HG03439 (cell line): ENCODE data around the gene ARSJ.
"Not testable (repeated sequence)": the region's sequence is repeated elsewhere in the genome, so short reads cannot be mapped to it uniquely, and the experiment has no call there.

ENCODE experiments used
- ATAC-seq: cut with Tn5 transposase; IDR thresholded peaks from one replicate; pipeline ENCODE4 v1.9.1; 2021; ENCODE audit warnings: mild to moderate bottlenecking, moderate library complexity; ENCODE audit not compliant: unreplicated experiment

The ARSJ gene

DNA sequence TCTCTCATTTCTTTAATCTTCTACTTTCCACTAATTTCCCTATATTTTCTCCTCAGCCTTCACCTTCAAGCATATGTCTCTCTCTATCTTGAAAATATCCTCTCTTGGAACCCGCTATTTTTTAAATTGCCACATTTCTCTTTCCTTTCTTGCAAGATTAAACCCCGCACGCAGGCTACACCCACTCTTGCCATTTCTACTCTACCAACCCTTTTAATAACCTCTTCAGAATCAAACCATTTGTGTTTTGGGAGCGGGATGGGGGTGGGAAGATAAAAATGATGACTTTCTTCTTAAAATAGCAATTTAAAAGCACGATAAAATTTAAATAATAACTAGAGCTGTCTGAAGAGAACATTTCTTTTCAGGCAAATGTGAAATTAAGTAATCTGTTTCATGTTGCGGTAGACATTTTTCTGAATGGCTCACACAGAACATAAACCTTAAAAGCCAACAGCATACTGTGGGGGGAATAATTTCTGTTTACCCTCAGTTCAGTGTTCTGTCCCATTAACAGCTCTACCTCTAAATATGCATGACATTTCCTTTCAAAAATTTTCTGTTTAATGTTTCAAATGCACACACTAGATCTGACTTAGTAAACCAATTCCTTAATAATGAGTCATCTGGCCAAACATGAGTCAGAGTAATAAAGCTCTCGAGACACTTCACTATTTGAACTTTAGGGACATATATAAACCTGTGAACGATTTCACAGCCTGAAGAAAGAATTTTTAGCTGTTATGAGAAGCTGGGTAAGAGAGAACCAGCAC is 20.5 kb downstream of the ARSJ start:
- no peak for ATAC-seq

- ATAC-seq: no peak
Observed at GRCh38 chr4:113957956-113958355, 21.5 kb downstream of the ARSJ start.

DNA sequence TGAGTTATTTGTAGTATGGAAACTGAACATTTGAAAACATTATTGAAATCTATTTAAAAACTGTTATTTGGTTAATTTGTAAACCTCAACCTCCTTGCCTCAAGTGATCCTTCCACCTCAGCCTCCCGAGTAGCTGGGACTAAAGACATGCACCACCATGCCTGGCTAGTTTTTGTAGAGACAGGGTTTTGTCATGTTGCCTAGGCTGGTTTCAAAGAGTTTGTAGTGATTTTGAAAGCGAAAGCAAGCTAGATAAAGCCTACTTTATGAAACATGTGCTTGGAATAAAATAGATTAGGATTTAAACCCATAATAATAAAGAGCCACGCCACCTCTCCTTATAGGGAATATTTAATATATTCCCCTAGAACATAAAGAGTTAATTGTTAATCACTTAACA is 23.5 kb downstream of the ARSJ start:
- no peak for ATAC-seq

GRCh38 chr4:113955411-113955810 is 24.0 kb downstream of the ARSJ start:
- ATAC-seq: no peak

- no peak for ATAC-seq
Observed at GRCh38 chr4:113953888-113954287, 25.6 kb downstream of the ARSJ start.

DNA sequence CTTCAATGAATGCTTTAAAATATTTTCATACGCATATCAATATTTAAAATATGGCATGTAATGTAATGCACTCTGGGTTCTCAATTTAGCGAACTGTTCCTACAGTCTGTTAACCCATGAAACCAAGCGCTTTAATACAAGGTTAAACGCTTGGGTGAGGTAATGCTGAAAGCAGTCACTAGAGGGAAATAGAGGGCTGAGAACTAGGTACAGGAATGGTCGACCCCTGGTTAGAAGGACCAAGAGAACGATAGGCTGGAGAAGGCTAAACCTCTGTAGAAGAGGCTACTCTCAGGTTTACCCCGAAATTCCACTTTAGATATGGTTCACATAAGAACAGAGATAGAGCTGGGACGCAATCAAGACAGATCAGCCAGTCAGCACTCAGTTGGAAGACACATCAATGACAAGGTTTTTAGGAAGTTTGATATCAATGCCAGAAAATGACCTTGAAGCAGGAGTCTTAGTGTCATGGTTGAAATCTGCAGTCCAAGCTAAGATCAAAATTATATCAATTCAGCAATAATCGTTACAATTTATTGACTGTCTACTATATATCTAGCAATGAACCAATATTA is 26.9 kb downstream of the ARSJ start:
- peak; percentile 91 for ATAC-seq

DNA sequence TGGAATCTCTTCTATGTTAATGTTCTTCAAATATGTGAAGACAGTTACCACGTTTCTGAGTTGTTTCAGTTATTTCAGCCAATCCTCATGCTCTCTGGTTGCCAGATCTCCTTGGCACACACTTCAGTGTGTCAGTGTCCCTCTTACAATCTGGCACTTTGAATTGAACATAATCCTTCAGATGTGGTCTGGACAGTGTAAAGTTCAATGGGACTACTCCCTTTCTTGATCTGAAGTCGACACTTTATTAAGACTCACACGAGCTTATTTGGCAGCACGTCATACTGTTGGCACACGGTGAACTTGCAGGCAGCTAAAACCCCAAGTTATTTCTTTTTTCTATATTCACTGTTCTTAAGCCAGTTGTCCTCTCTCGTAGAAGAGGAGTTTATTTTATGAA is 28.2 kb downstream of the ARSJ start:
- no peak for ATAC-seq

- ATAC-seq: no peak
Observed at GRCh38 chr4:113950207-113950606, 29.2 kb downstream of the ARSJ start.

- ATAC-seq: no peak
Observed at GRCh38 chr4:113947484-113947883, 32.0 kb downstream of the ARSJ start.

- ATAC-seq: no peak
Observed at GRCh38 chr4:113945906-113946305, 33.5 kb downstream of the ARSJ start.

- ATAC-seq: no peak
Observed at GRCh38 chr4:113943863-113944262, 35.6 kb downstream of the ARSJ start.

DNA sequence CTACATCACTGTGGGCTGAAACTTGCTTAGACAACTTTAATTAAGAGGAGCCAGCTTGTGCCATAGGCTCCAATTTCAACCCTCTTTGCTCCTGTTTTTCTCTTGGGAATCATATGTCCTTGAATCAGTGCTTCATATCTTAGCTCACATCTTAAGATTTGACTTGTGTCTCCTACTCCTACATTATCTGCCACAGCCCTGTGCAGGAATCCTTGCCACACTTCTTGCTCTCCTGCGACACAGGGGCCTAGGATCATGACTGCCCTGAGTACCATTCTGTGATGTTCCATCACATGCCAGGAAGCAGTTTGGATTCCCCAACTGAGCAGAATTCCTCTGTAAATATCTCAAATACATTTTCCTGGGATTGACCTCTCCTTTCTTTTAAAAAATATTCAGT is 36.4 kb downstream of the ARSJ start:
- ATAC-seq: no peak

- no peak for ATAC-seq
Observed at GRCh38 chr4:113941836-113942235, 37.6 kb downstream of the ARSJ start.

DNA sequence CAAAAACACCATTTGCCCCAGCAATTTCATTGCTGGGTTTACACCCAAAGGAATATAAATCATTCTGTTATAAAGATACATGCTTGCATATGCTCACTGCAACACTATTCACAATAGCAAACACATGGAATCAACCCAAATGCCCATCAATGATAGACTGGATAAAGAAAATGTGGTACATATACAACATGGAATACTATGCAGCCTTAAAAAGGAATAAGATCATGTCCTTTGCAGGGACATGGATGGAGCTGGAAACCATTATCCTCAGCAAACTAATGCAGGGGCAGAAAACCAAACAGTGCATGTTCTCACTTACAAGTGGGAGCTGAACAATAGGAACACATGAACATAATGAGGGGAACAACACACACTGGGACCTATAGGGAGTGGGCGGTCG is 39.3 kb downstream of the ARSJ start:
- ATAC-seq: not testable (repeated sequence)

DNA sequence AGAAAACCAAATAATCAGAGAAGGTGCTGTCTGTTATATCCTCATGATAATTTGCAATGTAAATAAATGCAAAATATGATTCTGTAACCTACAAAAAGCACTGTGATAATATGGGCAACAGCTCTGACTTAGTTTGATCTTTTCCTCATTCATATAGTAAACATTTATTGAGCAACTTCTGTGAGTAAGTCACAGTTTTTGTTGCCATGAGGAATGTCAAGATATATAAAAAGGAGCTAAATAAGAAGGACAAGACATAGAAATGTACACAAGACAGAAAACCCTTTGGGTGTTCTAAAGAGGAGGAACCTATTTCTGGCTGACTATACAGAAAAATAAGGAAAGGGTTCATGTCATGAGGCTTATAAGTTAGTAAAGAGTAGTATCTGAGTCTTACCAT is 44.3 kb downstream of the ARSJ start:
- no peak for ATAC-seq

- ATAC-seq: not testable (repeated sequence)
Observed at GRCh38 chr4:113924706-113925105, 54.7 kb downstream of the ARSJ start.

DNA sequence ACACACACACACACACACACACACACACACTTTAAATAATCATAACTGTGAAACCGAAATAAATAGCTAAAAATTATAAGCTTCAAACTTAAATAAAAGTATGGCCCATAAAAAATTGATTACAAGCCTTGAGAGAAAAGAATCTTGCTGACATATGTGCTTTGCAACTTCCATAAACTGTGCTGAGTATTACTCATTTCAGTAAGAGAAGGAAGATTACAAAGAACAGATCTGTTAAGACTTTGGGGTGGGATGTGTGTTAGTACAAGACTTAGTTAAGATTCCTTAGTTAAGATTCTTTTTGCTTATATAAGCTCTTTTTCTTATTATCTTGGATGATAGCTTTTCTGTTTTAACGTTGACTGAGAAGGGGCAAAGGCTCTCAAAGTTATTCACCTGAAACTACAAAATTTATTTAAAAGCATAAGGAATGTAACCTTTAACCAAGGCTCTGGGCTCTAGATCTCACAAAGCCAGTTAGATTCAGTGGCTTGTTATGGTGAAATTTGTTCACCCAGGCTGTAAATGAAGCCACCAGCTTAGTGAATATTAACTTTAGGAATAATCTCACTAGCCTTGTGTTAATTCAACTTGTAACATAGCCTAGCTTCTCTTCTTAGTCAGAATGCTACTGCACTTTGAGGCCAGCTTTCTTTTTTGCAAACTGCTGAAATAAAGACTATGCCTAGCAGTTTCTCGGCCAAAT is 58.2 kb downstream of the ARSJ start:
- ATAC-seq: no peak

DNA sequence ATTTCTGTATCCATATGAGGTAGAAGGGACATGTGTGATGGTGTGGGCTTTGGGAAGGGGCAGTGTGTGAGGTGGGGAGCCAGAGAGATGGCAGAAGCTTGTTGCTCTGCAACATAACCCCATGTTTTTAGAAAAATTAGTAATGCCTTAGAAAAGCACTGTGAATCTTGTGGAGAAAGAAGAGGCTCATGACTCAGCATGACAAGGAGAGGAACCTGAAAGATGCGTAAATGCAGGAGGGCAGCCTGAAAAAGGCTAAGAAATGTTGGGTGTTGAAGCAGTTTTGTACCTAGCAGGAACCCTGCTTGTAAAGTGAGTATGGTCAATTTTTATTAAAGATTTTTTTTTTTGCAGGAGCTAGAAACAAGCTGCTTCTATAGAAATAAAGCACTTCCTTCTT is 59.8 kb downstream of the ARSJ start:
- ATAC-seq: no peak

DNA sequence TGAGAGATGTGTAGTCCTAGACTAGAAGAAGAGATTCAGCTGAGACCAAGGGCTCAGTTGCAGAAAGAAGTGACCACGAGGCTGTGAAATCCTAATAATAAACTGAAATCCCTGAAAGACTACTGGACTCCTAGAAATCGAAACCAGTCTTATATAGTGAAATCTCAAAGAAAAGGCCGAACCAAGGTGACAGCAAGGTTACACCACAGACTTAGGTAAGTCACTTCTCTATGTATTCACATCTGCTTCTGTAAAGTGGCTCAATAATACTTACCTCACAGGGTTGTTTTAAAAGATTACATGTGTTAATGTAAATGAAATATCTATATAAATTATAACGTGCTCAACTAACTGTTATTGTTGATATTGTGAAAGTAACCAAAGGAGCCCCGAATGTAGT is 60.3 kb downstream of the ARSJ start:
- ATAC-seq: no peak

DNA sequence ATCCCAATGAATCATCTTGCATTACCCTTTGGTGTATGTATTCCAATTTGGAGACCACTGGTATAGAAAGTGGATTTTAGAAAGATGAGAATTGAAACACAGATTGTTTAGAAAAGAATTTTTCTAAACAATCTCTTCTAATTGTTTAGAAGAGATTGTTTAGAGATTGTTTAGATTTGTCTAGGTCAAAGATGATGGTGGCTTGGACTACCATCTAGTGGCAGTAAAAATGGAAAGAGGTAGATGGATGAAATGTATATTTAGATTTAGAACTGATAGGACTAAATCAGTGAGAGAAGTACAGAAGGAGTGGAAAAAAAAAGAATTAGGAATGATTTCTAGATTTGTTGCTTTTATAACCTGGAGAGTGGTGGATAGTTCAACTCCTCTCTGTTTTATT is 70.6 kb downstream of the ARSJ start:
- no peak for ATAC-seq

- no peak for ATAC-seq
Observed at GRCh38 chr4:113907559-113907958, 71.9 kb downstream of the ARSJ start.

GRCh38 chr4:113905301-113905700 is 74.1 kb downstream of the ARSJ start:
- no peak for ATAC-seq
